Activated CD8-positive, alpha-beta T cell treated with anti-CD3 and anti-CD28 coated beads for 36 hours (primary cell): ENCODE measurements around the gene RPH3AL. TPM values are rescaled to one million over a fixed set of nuclear protein-coding genes. Genes with fewer than 3 reads are reported as not detected.
"Not testable (repeated sequence)": the region's sequence is repeated elsewhere in the genome, so short reads cannot be mapped to it uniquely, and the experiment has no call there.

ENCODE experiments used
- ATAC-seq: fragments of 200-7000 bp; cut with Tn5 transposase; one replicate; pipeline ENCODE4 v1.10.0; 2021; ENCODE audit warnings: mild to moderate bottlenecking, moderate library complexity
- CTCF ChIA-PET: fragments of 350-600 bp; sonication (Branson Sonifier 250); formaldehyde crosslinking; loops from one replicate; lab custom pipeline; 2021; ENCODE audit warnings: antibody characterized with exemption; lab: Charles Lee
- POLR2A ChIA-PET: fragments of 350-600 bp; sonication (Branson Sonifier 250); formaldehyde crosslinking; loops from one replicate; lab custom pipeline; 2021; ENCODE audit warnings: antibody characterized with exemption; lab: Charles Lee
- DNase-seq: peaks from one replicate; pipeline ENCODE4 v3.0.0-alpha.2; 2020
- H3K27ac Mint-ChIP-seq: one replicate; pipeline ENCODE4 v1.8.0; 2021; ENCODE audit warnings: mild to moderate bottlenecking, mixed read lengths
- H3K27me3 Mint-ChIP-seq: one replicate; pipeline ENCODE4 v1.8.0; 2021; ENCODE audit warnings: mixed read lengths
- H3K36me3 Mint-ChIP-seq: one replicate; pipeline ENCODE4 v1.8.0; 2021; ENCODE audit warnings: low read depth, mixed read lengths
- H3K4me1 Mint-ChIP-seq: one replicate; pipeline ENCODE4 v1.8.0; 2021; ENCODE audit warnings: low read depth, mixed read lengths
- H3K4me3 Mint-ChIP-seq: one replicate; pipeline ENCODE4 v1.8.0; 2021; ENCODE audit warnings: mild to moderate bottlenecking, moderate library complexity, mixed read lengths
- H3K9me3 Mint-ChIP-seq: one replicate; pipeline ENCODE4 v1.8.0; 2021; ENCODE audit warnings: mixed read lengths
- CTCF ChIP-seq: fragments of 200-600 bp; IDR thresholded peaks from one replicate; pipeline ENCODE4 v1.8.0; 2022; ENCODE audit warnings: antibody characterized with exemption, mild to moderate bottlenecking
- intact Hi-C: fragments of 100-400 bp; cut with micrococcal nuclease; formaldehyde crosslinking; loops from one replicate; pipeline ENCODE4 v1.10.0; 2022
- total RNA-seq, 2 experiments: library from RNA; stranded (reverse); gene quantifications; one replicate each; pipeline ENCODE4 v1.2.3, GENCODE V29; 2021

The RPH3AL gene
- total RNA-seq, 2 experiments from 2014 or later, result 0.72 to 1.1 TPM

- no peak for TF ChIP-seq CTCF
- H3K36me3 Mint-ChIP-seq, result no peaks in the 10 kb centered on the region
- no peak for ATAC-seq
- DNase-seq, result no peak
- no peaks in the 10 kb centered on the region for H3K27me3 Mint-ChIP-seq
- CTCF ChIA-PET, result interaction anchor here (0.6 kb wide), 2 partner anchors 44 to 1813 kb away, joined by 3 to 4 read pairs; no protein-coding TSS in a partner anchor
- H3K4me1 Mint-ChIP-seq, result no peaks in the 10 kb centered on the region
- no peak overlapping the region for H3K4me3 Mint-ChIP-seq
- POLR2A ChIA-PET, result no interaction called here
- intact Hi-C loops, result no loop called here
- H3K27ac Mint-ChIP-seq, result no peak overlapping the region
- peaks cover 5% of the 10 kb centered on the region for H3K9me3 Mint-ChIP-seq
Measured at GRCh38 chr17:205817-206216, 146.8 kb downstream of the RPH3AL start.

- Mint-ChIP-seq H3K9me3 (peaks cover 5% of the 10 kb centered on the region), H3K27ac (no peak overlapping the region), H3K4me1 (no peaks in the 10 kb centered on the region), H3K36me3 (no peaks in the 10 kb centered on the region), H3K4me3 (no peak overlapping the region), H3K27me3 (no peaks in the 10 kb centered on the region)
- POLR2A ChIA-PET, result no interaction called here
- no peak for TF ChIP-seq CTCF
- intact Hi-C loops, result no loop called here
- DNase-seq (no peak), ATAC-seq (no peak)
- CTCF ChIA-PET, result interaction anchor here (0.9 kb wide), 1 partner anchor 487 kb away, joined by 3 read pairs; no protein-coding TSS in a partner anchor
Measured at GRCh38 chr17:205148-205669, 147.4 kb downstream of the RPH3AL start.

- ChIA-PET POLR2A (no interaction called here), CTCF (interaction anchor here (0.9 kb wide), 1 partner anchor 488 kb away, joined by 3 read pairs; no protein-coding TSS in a partner anchor)
- H3K27ac Mint-ChIP-seq, result no peak overlapping the region
- ATAC-seq, result no peak
- intact Hi-C loops, result no loop called here
- no peaks in the 10 kb centered on the region for H3K27me3 Mint-ChIP-seq
- no peak for DNase-seq
- peaks cover 5% of the 10 kb centered on the region for H3K9me3 Mint-ChIP-seq
- H3K4me1 Mint-ChIP-seq, result no peaks in the 10 kb centered on the region
- no peak overlapping the region for H3K4me3 Mint-ChIP-seq
- H3K36me3 Mint-ChIP-seq, result no peaks in the 10 kb centered on the region
- no peak for TF ChIP-seq CTCF
Measured at GRCh38 chr17:204427-205147, 148.0 kb downstream of the RPH3AL start.

GRCh38 chr17:202501-202951, 150.1 kb downstream of the RPH3AL start:
- H3K27ac Mint-ChIP-seq, result no peak overlapping the region
- peaks cover 6% of the 10 kb centered on the region for H3K27me3 Mint-ChIP-seq
- ChIA-PET POLR2A (no interaction called here), CTCF (no interaction called here)
- peaks cover 5% of the 10 kb centered on the region for H3K9me3 Mint-ChIP-seq
- DNase-seq (no peak), ATAC-seq (no peak)
- TF ChIP-seq CTCF, result no peak
- no peaks in the 10 kb centered on the region for H3K36me3 Mint-ChIP-seq
- intact Hi-C loops, result no loop called here
- no peak overlapping the region for H3K4me3 Mint-ChIP-seq
- no peaks in the 10 kb centered on the region for H3K4me1 Mint-ChIP-seq

GRCh38 chr17:201736-202135, 150.9 kb downstream of the RPH3AL start:
- H3K27me3 Mint-ChIP-seq, CTCF ChIA-PET, ATAC-seq, H3K4me1 Mint-ChIP-seq, intact Hi-C loops, H3K27ac Mint-ChIP-seq, H3K36me3 Mint-ChIP-seq, H3K9me3 Mint-ChIP-seq, DNase-seq, POLR2A ChIA-PET, H3K4me3 Mint-ChIP-seq: not testable (repeated sequence)

GRCh38 chr17:201257-201656, 151.3 kb downstream of the RPH3AL start:
- DNase-seq, intact Hi-C loops, H3K27me3 Mint-ChIP-seq, POLR2A ChIA-PET, H3K27ac Mint-ChIP-seq, H3K4me3 Mint-ChIP-seq, H3K4me1 Mint-ChIP-seq, CTCF ChIA-PET, H3K9me3 Mint-ChIP-seq, ATAC-seq, H3K36me3 Mint-ChIP-seq: not testable (repeated sequence)
